NCI-H2081 (cell line): ENCODE data around the gene PPM1K.
"Not testable (repeated sequence)": the region's sequence is repeated elsewhere in the genome, so short reads cannot be mapped to it uniquely, and the experiment has no call there.

Source experiments
- DNase-seq, 2 experiments: peaks; one replicate each; lab custom pipeline; 2025; lab: John Stamatoyannopoulos, UW

Gene PPM1K

GRCh38 chr4:88284439-88285234, at the start of gene PPM1K:
PPM1K (minus strand) TSS chr4:88284561; CDS start chr4:88278583, 5,978 bp downstream.
- DNase-seq = peak; percentile 93 to 96

DNA sequence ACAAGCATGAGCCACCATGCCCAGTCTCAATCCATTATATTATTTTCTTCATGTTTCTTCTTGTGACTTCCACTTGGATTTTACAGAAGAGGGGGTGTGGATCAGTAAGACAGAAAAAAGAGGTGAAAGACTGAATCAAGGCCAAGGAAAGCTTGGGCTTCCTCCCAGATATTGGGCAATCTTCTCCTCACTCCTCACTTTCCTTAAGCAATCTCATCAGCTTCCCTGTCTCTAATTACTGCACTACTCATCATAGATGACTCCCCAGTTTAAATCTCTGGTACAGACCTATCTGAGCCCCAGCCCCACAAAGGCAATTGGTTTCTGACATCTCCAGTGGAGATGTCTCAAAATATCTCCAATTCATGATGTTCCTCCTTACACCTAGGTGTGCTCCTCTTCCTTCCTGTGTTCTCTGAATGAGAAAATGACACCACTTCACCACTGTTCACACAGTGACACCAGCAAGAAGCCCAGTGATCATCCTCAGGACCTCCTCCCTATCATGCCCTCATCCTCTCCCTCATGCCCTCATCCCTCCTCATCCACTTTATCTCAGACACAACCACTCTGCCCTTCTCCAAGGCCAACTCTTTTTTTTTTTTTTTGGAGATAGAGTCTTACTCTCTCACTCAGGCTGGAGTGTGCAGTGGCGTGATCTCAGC, 49.5 kb upstream of the PPM1K start:
- DNase-seq = no peak

DNA sequence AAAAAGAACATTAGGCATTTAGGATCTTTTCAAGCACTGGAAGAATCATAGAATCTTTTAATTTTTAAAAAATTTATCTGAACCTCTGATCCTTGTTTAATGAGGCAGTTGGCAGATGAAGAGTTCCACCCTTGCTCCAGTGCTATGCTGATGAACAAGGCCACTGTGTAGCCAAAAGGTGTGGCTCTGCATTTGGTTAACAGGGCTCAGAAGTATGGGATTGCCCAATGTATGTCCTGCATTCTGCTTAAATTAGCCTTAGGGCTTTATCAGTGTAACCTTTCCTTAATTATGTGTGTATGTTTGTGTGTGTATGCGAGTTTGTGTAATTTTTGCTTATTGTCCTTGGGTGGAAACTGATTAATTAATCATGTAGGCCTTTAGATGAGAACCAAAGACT, 43.3 kb upstream of the PPM1K start:
- no peak for DNase-seq

DNA sequence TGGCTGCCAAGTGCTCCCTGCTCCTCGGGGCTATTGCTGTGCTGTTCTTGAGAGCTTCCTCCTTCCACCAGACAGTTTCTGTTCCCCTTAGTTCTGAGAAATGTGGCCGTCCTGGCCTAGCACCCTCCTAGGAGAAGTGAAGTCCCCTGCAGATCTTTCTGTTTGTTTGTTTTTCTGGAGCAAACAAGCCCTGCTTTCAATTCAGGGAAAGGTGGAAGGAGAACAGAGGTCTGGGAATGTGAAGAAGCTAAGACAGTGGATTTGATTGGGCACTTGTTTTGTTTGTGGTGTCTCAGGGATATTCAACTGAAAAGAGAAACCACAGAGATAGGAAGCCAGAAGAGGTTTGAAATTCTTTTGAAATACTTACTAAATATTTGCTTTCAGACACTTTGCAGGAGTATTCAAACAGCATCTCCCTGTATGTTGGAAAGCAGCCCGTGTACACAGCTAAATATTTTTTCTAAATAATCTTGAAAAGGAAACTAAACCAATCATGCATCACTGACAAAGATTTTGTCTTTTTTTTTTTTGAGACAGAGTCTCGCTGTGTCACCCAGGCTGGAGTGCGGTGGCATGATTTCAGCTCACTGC, 36.5 kb upstream of the PPM1K start:
- no peak for DNase-seq

DNA sequence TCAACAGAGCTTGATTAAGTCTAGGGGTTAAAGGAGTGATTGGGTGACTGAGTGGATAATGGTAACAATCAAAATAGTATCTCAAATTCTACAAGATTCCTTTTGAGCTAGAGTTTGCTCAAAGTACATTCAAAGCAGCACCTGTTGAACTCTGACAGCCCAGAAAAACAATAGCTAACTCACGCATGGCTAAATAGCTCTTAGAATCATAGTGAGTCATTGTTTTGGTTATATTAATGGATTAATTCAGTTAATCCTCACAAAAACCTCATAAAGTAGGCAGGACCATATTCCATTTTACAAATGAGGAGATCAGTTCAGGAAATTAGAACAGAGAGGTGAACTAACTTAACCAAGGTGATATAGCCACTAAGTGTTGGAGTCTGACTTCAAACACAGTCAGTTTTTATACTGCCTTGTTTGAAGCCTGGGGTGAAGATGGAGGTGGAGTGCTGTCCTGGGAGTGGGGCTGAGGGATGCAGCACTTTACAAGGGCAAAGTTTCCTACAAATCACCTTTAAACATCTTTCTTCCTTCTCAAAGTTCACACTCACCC, 35.9 kb upstream of the PPM1K start:
- DNase-seq = no peak

- DNase-seq = no peak
Observed at GRCh38 chr4:88318751-88319350, 34.5 kb upstream of the PPM1K start.

GRCh38 chr4:88315460-88316017, 31.2 kb upstream of the PPM1K start:
- DNase-seq = no peak

DNA sequence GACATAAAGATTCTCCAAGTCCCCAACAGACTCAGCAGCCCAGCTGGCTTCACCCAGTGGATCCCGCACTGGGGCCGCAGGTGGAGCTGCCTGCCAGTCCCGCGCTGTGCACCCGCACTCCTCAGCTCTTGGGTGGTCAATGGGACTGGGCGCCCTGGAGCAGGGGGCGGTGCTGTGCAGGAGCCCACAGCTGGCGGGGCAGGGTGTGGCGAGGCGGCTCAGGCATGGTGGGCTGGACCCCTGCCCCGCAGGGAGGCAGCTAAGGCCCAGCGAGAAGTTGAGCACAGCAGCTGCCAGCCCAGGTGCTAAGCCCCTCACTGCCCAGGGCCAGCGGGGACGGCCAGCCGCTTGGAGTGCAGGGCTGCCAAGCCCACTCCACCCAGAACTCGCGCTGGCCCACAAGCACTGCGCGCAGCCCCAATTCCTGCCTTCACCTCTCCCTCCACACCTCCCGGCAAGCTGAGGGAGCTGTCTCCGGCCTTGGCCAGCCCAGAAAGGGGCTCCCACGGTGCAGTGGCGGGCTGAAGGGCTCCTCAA, 28.8 kb upstream of the PPM1K start:
- DNase-seq = not testable (repeated sequence)

- DNase-seq = no peak
Observed at GRCh38 chr4:88308587-88308986, 24.2 kb upstream of the PPM1K start.

DNA sequence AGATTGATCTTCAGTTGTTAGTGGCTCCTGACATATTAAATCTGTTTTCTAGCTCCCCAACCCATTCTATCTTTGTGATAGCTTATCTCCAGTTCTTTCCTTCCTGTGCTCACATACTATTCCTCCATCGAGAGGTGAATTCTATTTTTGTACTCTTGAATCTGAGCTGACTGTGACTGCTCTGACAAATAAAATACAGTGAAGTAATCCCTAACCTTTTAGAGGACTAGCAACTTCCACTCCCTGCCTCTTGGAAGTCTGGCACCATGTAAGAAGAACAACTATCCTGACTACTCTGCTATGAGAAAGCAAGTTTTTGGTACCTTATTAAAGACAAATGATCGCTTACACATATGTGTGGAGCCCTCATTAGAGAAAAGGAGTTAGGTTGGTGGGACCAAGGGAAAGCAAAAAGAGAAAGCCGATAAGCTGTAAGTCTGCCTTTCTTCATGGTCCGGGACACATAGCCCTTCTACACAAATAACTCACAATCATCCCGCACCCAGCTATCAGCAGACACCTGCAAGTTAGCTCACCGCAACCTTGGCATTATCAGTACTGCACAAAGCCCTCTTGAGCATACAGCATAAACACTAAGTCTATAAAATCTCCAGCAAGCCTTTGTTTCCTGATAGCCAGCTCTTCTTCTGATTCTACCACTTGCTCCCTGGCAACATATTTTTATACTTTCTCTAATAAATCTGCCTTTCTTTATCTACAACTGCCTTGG, 13.5 kb upstream of the PPM1K start:
- DNase-seq = no peak

DNA sequence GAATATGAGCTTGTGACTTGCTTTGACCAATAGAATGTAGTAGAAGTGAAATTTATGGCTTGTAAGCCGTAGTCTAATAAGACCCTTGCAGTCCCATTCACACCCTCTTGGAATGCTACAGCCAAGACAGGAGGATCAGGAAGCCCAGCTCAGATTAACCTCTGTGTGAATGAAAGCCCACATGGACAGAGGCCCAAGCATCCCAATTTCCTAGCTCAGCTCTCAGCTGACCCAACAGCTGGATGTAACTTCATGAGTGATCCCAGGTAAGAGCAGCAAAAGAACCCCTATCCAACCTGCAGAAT, 12.8 kb upstream of the PPM1K start:
- no peak for DNase-seq

DNA sequence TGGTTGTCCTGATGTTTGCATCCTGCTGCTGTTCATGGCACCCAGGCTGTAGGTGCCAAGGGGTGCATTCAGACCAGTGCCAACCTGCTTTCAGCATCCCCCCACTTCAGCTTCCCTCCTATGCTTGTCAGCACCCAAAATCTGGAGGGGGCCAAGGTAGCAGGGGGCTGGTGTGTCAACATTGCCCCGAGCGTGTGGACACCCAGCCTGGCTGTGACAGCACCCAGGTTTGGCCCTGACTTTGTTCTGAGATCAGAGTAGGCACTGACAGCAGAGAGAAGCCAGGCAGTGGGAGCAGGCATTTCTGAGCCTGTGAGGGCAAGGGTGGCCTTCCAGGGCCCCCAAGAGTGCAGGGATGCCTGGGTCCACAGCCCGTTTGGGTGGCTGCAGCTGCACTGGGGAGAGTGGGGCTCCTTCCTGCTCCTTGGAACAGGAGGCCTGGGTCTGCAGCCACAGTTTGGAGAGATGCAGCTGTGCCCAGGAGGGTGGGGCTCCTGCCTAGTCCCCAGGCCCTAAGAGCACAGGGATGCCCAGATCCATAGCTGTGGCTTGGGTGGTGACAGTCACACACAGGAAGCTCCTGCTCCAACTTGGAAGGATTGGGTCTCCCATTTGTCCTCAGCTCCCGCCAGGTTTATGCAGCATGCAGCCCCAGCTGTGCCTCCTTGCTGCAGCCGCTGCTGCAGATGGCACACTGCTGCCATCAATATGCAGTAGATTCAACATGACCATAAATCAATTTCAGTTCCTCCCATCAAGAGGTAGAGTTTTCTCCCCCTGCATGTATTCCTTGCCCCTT, 12.3 kb upstream of the PPM1K start:
- no peak for DNase-seq

- DNase-seq = no peak
Observed at GRCh38 chr4:88295656-88296055, 11.3 kb upstream of the PPM1K start.

GRCh38 chr4:88291003-88291402, 6.6 kb upstream of the PPM1K start:
- DNase-seq = no peak

- no peak for DNase-seq
Observed at GRCh38 chr4:88286897-88287296, 2.5 kb upstream of the PPM1K start.

DNA sequence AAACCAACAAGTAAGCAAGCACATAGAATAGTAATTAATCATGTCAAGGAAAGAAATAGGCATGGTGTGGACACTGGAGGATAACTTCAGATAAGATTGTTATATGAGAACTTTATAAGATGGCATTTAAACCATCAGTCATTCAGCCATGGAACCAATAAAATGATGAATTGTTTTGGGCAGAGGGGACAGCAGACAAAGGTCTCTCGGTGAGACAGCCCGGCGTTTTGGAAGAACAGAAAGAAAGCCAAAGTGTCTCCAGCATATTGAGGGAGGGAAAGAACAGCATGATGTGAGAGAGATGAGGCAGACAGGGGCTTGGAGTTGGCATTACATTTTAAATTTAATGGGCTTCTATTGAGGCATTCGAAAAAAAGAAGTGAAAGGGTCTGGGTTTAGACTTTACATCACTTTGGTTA, 883 bp upstream of the PPM1K start:
- DNase-seq = no peak

- peak; percentile 28 to 59 for DNase-seq
Observed at GRCh38 chr4:88283661-88284438, 511 bp downstream of the PPM1K start.

DNA sequence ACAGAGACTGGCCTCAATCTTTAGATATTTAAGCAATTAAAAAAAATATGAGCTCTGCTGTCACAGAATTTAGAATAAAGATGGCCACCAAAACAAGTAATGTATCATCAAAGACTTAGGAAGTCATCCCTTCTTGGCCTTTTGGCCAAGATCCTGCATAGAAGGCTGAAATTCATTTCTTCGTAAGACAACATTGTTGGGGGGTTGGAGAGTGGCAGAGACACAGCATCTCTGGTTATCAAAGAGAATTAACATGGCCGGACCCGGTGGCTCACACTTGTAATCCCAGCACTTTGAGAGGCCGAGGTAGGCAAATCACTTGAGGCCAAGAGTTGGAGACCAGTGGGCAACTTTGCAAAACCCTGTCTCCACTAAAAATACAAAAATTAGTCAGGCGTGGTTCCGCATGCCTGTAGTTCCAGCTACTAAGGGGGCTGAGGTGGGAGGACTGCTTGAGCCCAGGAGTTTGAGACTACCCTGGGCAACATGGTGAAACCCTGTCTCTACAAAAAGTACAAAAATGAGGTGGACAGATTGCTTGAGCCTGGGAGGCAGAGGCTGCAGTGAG, 4.0 kb downstream of the PPM1K start:
- no peak for DNase-seq

- no peak for DNase-seq
Observed at GRCh38 chr4:88277711-88278225, 6.6 kb downstream of the PPM1K start.
